T47D (cell line): ENCODE data around the gene MKS1.

ENCODE experiments used
- DNase-seq, 2 experiments: peaks; one replicate each; pipeline versions ENCODE4 v3.0.0 to v3.0.0-alpha.2; 2011 to 2012; ENCODE audit warnings: low read depth in 1 of 2, low spot score in 1 of 2
- JUND ChIP-seq: IDR thresholded peaks from 2 replicates; pipeline ENCODE4 v1.6.1; 2012; ENCODE audit warnings: low read depth
- in situ Hi-C: cut with HindIII; loops from 2 replicates; pipeline ENCODE4 v1.10.0; 2016; ENCODE audit warnings: low sequenced_read_pairs, low pct_unique_long_range_greater_than_20kb

MKS1 gene

DNA sequence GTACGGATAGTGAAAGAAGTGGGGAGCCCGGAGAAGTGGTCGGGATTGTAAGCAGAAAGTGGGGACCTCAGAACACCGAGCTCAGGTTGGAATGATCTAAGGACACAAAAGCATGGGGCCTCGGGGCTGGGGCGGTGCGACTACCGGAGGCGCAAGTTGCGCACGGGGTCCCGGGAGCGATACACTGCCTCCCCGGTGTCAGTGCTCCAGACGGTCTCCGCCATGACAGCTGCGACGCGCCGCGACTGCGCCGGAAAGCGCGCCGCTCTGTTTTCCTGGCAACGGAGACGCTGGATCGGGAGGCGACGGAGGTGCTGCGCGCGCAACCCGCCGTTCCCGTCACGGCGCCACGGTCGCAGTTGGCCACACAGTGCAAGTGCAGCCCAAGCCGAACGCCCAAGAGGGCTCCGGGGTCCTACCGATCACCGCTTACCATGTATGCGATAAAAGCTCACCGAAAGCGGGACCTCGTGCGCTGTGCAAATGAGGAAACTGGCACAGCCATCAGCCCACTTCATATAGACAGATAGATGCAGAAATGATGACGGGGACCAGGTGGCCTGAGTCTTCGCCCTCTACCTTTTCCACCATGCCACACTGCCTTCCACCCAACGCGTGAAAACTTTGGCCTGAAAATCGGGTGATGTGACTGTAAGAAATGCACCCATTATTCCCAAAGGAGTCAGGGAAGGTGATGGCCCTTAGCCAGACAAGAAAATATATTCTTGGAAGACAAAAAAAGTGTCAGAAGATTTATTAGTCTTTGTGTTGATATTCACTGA, at the start of gene MKS1:
MKS1 (minus strand) TSS at position 249 of the 782 bp plus-strand sequence; CDS start at position 224, 25 bp downstream.
- peak; percentile 95 to 98 for DNase-seq
- in situ Hi-C loops = no loop called here
- no peak for TF ChIP-seq JUND

- no peak for DNase-seq
- in situ Hi-C loops = no loop called here
- no peak for TF ChIP-seq JUND
Observed at GRCh38 chr17:58268326-58268725, 49.3 kb upstream of the MKS1 start.

DNA sequence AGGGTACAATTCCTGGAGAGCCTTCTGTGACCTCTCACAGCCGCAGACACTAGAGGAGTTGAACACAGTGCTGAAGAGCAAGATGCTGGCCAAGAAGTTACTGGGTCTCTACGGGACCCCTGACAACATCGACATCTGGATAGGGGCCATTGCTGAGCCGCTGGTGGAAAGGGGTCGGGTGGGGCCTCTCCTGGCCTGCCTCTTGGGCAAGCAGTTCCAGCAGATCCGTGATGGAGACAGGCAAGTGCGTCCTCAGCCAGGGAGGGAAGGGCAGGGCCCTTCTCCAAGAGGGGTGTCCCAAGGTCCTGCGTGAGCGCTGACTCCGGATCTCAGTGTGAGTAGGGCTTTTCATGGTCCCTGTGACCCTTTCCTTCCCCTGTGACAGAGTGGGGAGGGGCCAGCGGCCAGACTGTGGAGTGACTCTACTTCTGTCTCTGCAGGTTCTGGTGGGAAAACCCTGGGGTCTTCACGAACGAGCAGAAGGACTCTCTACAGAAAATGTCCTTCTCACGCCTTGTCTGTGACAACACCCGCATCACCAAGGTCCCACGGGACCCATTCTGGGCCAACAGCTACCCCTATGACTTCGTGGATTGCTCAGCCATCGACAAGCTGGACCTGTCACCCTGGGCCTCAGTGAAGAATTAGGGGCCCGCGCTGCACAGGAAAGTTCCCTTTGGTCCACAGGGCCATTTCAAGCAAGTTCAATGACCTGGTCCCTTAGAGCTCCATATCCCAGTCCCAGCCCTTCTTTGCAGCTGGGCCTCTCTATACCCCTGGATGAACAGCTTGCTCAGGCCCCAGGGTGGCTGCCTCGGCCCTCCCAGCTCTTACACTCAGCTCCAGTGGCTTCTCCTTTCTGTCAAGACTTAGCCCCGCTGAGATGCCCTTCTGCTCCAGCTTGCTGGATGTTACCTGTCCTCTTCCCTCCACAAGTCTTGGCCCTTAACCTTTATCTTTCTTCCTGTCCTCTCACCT, 48.6 kb upstream of the MKS1 start:
- in situ Hi-C loops = no loop called here
- TF ChIP-seq JUND = no peak
- DNase-seq = no peak

- no peak for DNase-seq
- in situ Hi-C loops = no loop called here
- TF ChIP-seq JUND = no peak
Observed at GRCh38 chr17:58265902-58266875, 47.1 kb upstream of the MKS1 start.

- in situ Hi-C loops = no loop called here
- no peak for DNase-seq
- no peak for TF ChIP-seq JUND
Observed at GRCh38 chr17:58265271-58265670, 46.2 kb upstream of the MKS1 start.

- TF ChIP-seq JUND = no peak
- no peak for DNase-seq
- in situ Hi-C loops = no loop called here
Observed at GRCh38 chr17:58264407-58265103, 45.5 kb upstream of the MKS1 start.

- DNase-seq = no peak
- no peak for TF ChIP-seq JUND
- in situ Hi-C loops = no loop called here
Observed at GRCh38 chr17:58263773-58264172, 44.7 kb upstream of the MKS1 start.

GRCh38 chr17:58262149-58262548, 43.1 kb upstream of the MKS1 start:
- TF ChIP-seq JUND = no peak
- in situ Hi-C loops = no loop called here
- no peak for DNase-seq

DNA sequence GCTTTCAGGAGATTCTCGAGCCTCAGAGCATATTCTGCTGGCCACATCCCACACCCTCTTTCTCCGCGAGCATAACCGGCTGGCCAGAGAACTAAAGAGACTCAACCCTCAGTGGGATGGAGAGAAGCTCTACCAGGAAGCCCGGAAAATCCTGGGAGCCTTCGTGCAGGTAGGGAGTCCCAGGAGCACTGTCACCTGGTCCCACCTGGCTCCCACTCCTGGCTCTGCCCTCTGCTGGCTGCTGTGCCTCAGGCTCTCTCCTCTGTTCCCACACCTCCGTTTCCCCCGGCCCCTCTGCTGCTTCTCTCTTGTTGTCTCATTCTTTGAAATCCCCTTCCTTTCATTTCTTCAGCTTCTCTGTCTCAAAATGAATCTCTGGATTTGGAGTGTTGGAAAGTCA, 35.7 kb upstream of the MKS1 start:
- peak in 1 of 2 experiments; percentile 28 for DNase-seq
- TF ChIP-seq JUND = no peak
- in situ Hi-C loops = no loop called here

DNA sequence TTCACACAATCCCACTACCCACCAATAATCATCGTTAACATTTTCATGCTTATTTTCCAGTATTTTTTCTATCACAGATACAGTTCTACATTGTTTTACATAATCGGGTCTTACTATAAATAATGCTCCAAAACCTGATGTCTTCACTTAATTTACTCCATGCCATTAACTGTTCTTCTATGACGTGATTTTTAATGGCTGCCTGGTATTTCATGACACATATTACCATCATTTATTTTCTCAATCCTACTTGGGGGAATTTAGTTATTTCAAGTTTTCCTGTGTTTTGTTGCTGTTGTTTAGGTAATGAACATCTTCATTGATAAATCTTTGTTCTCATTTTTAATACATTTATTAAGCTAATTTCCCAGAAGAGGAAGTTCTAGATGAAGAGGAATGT, 34.0 kb upstream of the MKS1 start:
- in situ Hi-C loops = no loop called here
- no peak for DNase-seq
- no peak for TF ChIP-seq JUND

- DNase-seq = no peak
- no peak for TF ChIP-seq JUND
- in situ Hi-C loops = no loop called here
Observed at GRCh38 chr17:58252141-58252540, 33.1 kb upstream of the MKS1 start.
